Right renal cortex interstitium (tissue), 3 donors: ENCODE data around the gene THSD4. TPM values are rescaled to one million over a fixed set of nuclear protein-coding genes. Genes with fewer than 3 reads are reported as not detected.

Experiments
- DNase-seq, 3 donors: peaks; one replicate each; pipeline ENCODE4 v3.0.0-alpha.2; 2013; ENCODE audit warnings: low read depth in 3 of 3, low spot score in 2 of 3
- polyA plus RNA-seq, 3 donors: library from polyadenylated mRNA; unstranded; fragments of 120-200 nt; gene quantifications; one replicate each; pipeline ENCODE4 v1.2.1, GENCODE V29; 2013; ENCODE audit not compliant: insufficient read length in 3 of 3

Gene THSD4
- polyA plus RNA-seq, 3 donors: 31.9 to 39.4 (median 33.2) TPM

DNA sequence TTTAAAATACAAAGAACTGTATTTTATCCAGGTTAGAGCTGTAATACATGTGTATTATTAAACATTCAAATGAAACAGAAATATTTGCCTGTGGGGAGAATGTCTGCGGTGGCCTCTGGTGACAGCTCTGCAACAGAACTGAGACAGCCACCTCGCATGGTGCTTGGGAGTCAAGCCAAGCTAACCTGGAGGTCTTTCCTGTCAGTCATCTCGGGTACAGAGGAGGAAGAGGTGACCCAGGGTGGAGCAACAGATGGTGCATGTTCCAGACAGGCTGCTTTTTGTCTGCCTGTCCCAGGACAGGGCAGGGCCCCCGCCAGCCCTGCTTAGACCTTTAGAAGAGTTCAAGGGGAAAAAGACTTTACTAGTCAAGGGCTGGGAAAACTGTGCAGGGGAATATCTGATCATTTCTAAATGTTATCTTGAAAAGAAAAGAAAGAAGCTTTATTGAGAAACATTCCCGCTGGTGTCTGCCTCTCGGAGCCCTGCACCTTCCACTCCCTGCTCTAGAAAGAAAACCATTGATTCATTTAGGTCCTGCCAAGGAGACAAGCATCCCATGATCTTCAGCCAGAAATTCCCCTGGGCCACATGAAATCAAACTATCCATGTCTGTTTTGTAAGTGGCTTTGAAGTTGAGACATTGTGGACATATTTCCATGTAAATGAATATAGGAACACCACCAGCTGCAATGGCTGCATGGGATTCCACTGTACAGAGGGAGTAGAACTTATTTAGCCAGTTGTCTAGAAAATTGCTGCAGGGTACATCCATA is 689.6 kb downstream of the THSD4 start:
- no peak for DNase-seq

DNA sequence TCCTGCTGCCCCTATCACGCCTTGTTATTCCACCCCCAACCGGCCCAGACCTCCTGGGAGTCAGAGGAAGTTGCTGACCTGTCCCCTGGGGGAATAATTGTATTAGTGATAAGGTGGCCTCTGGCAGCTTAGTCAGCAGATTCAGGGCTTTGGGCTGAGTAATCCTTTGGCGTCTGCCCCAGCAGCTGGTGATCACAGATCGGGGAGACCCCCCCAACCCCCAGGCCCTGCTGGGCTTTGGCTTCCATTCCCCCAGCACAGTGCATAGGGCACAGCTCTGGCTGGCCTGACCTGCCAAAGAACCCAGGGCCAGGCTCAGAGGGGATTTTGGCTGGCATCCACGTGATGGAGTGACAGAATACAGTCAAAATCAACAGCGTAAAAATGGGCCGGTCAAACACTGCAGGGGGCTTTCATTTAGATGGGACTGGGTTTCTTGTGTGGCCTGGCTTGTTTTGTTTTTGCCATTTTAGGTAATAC is 691.2 kb downstream of the THSD4 start:
- no peak for DNase-seq

DNA sequence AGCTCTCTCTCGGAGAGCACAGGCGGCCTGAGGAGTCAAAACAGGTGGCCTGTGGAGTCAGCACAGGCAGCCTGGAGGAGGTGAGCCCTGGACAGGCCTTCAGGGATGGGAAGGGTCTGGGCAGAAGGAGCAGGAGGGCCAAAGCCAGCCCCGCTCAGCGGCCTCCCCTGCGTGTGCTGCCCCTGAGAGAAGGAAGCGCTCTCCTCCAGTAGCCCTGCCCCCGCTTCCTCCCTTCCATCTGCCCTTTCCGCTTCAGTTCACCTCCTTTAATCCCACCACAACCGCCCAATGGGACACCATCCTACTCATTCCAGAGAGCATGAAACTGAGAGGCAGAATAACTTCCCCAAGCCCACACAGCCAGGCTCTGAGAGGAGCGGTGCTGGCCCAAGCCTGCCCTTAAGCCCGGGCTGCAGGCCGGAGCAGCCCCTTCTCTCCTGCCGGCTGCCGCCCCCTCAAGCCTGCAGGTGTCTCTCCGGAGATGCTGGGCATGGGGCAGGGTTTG is 691.9 kb downstream of the THSD4 start:
- DNase-seq: no peak

DNA sequence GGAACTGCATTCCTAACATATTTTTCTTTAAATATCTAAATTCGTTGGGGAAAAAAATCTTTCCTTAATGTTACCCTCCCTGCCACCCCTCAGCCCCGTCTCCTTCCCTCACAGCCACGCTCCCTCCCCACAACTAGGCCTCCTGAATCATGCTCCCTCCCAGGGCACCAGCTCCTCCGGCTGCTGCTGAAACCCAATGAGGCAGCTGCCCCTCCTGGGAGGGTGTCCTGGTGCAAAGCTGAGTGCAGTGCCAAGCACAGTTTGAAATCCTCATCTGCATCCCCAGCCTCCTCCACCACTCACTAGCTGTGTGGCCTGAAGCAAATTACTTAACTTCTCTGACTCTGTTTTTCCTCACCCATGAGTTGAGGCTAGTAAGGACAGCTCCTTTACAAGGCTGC is 692.4 kb downstream of the THSD4 start:
- no peak for DNase-seq

DNA sequence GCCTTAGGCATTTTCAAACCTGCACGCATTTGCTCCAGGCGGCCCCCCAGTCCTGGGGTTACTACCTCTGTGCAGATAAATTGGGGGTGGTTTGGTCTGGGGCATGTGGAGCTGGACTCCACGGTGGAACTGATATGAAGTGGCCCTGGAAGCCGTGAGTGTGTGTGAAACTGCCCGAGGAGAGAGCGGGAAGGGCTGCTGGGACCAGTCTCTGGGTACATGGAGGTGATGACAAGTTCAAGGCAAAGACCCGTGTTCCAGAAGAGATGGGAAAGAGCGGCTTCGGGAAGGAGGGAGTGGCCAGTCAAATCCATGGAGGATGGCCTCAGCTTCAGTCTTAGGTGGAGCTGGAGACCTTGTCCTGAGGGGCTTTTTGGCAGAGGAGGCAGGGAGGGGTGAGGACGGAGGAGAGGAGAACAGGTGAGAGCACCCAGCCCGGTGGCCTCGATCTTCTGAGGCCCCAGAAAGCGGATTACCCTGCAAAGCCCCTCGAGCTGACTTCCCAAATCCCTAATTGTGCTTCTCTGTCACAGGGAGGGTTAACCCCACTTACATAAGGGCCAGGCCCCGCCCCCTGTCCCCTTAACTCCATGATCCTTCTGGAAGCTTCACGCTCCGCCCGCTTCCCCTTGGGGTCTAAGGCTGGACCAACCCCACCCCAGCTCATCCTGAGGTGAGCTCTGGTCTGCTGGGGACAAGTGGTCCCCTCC is 693.2 kb downstream of the THSD4 start:
- no peak for DNase-seq

DNA sequence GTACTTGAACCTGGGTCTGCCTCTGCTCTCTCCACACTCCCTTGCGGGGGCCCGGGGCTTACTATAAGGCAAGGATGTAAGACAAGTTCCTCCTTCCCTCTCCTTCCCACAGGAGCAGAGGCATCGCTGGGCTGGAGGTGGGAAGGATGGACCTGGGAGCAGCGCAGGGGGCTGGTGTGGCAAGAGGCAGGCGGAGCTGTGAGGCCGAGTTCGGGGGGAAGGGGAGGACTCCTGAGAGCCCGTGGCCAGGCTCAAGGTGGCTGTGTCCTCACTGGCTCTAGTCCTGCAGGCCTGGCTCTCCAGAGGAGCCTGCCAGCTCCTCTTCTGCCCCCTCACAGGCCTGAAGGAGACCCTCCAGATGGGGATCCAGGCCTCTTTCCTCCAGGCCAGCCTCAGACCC is 694.1 kb downstream of the THSD4 start:
- no peak for DNase-seq

DNA sequence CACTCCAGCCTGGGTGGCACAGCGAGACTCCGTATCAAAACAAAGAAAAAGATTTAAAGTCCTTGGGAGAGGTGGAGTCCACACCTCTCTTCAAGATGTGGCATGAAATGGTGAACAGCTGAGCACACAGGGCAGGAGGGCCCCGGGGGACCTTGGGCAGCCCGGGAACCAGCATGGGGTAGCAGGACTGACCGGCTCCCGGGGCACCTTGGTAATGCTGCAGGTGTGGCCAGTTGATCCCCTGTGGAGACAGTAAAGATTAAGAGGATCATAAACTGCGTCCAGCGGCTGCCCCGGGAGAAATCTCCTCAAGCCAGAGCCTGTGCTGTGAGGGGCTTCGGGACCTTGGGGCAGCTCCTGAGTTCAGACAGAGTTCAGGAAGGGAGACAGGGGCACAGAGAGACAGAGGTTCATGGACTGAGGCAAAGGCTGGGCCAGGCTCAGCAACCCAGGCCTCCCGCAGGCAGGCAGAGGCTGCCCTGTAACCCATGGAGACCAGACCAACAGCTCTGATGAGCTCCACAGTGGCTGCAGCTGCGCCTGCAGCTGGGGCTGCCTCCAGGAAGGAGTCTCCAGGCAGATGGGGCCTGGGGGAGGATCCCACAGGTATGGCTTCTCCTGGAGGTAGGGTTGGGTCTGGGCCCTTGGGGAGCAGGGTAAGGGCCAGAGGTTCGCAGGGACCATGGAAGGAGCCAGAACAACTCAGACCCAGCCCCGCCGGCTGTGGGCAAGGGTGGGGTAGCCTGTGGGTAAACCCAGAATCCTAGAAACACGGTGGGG is 695.2 kb downstream of the THSD4 start, which contains the start of gene NR2E3:
Gene NR2E3 (plus strand): TSS at position 299 of the 780 bp plus-strand sequence. CDS start 190 bp downstream, at position 489.
- no peak for DNase-seq

DNA sequence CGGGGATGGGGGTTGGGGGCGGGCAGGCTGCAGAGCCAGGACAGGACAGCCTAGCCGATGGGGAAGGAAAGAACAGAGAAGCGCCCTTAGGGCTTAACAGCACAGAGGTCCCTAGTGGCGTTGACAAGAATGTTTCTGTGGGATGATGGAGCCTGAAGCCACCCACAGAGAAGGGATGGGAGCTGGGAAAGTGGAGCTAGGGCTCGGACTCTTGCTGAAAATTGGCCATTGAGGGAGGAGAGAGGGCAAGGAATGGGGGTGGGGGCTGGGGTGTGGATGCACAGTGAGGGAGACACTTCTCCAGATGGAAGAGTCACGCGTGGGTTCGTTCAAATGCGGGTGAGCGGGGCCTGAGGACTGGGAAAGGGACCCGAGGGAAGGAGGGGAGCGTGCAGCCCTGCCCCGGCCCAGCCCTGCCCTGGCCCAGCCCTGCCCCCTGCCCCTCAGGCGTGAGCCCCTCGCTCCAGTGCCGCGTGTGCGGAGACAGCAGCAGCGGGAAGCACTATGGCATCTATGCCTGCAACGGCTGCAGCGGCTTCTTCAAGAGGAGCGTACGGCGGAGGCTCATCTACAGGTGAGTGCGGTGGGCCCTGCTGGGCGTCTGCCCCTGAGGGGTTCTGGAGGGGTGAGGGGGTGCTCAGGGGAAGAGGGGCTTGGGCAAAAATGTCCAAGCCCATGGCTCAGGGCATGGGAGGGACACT is 695.9 kb downstream of the THSD4 start:
- no peak for DNase-seq

DNA sequence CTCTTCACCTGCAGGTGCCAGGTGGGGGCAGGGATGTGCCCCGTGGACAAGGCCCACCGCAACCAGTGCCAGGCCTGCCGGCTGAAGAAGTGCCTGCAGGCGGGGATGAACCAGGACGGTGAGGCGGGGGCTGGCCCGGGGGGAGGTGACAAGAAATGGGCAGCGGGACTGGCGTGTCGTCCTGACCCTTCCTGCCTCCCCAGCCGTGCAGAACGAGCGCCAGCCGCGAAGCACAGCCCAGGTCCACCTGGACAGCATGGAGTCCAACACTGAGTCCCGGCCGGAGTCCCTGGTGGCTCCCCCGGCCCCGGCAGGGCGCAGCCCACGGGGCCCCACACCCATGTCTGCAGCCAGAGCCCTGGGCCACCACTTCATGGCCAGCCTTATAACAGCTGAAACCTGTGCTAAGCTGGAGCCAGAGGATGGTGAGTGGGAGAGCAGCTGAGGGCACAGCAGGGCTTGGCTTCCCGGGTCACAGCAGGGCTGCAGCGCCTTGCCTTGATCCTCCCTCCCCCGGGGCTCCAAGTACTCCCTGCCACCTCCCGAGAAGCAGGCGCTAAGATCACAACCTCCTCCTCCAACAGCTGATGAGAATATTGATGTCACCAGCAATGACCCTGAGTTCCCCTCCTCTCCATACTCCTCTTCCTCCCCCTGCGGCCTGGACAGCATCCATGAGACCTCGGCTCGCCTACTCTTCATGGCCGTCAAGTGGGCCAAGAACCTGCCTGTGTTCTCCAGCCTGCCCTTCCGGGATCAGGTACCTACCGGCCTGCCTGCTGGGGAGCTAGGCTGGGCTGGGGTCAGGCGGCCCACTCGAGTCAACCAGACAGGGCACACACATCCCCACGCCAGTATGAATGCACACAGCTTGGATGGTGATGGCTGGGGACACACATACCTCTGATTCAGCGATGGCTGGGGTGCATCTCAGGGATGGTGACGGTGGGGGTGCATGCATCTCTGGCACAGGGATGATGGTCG is 696.8 kb downstream of the THSD4 start:
- no peak for DNase-seq

DNA sequence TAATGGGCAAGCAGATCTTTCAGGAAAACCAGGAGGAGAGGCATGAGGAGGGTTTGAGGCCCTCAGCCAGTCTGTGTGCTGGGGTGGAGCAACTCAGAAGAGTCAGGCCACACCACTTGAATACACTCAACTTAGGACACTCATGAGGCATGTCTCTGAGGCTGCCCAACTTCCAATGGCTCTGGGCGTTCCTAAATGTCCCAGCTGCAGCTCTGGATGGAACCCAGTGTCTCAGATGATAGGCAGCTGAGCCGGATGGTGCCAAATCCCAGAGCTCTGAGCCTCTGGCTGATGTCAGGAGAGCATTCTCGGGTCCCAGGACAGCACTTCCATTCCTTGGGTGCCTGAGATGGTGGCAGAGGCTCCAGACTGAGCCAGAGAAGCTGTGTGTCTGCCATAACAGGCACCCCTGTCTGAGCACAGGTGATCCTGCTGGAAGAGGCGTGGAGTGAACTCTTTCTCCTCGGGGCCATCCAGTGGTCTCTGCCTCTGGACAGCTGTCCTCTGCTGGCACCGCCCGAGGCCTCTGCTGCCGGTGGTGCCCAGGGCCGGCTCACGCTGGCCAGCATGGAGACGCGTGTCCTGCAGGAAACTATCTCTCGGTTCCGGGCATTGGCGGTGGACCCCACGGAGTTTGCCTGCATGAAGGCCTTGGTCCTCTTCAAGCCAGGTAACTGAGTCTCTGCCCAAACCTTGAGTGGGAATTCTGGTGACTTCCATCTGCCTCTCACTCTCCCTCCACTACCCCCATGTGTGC is 697.9 kb downstream of the THSD4 start:
- no peak for DNase-seq

DNA sequence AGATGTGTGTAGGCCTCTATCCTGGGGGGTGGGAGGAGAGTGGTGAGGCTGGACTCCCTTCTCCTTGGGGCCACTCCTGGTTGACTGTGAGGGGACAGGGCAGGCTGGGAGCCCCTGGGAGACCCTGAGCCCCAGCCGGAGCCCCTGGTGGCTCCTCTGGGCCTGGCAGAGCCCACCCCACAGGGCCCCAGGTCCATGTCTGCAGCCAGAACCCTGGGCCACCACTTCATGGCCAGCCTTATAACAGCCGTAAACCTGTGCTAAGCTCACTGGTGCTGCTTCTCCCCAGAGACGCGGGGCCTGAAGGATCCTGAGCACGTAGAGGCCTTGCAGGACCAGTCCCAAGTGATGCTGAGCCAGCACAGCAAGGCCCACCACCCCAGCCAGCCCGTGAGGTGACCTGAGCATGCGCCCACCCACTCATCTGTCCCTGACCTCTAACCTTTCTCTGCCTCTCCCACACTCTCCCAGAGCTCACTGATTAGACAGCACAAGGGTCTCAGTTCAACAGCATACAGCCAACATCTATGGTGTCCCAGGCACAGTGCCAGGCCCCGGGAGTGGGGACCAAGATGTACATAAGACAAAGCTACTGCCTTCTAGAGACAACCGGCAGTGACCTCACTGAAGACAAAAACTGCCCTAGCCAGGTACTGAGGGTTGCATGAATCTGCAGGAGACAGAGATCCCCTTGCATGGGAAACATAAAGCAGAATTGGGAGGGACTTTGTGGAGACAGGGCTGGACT is 698.6 kb downstream of the THSD4 start:
- no peak for DNase-seq

DNA sequence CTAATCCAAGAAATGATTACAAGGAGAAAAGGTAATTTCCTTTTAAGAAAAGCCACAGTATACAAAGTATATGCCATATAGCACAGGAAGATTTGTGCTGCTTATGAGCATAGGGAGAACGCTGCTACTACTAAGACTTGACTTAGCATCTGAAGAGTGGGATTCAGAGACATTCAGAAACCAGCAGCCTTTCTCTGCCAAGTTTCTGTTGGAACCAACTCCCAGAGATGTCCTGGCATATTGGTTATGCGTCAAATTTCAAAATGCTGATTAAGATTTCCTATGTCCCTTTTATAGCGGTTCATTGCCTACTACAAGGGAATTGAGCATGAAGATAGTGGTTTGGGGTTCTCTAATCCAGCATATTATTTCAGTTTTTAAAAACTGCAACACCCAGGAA is 700.0 kb downstream of the THSD4 start:
- no peak for DNase-seq

DNA sequence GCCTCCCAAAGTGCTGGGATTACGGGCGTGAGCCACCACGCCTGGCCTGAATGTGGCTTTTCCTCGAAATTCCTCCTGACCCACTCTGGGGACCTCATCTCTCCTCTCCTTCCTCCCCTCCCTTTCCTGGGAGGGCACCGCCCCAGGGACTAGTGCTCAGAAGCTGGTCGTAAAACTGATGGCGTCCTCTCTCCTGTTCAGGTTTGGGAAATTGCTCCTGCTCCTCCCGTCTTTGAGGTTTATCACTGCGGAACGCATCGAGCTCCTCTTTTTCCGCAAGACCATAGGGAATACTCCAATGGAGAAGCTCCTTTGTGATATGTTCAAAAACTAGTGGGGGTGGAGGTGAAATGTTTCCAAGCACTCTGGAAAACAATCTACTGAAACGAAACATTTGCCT is 702.1 kb downstream of the THSD4 start:
- DNase-seq: no peak

DNA sequence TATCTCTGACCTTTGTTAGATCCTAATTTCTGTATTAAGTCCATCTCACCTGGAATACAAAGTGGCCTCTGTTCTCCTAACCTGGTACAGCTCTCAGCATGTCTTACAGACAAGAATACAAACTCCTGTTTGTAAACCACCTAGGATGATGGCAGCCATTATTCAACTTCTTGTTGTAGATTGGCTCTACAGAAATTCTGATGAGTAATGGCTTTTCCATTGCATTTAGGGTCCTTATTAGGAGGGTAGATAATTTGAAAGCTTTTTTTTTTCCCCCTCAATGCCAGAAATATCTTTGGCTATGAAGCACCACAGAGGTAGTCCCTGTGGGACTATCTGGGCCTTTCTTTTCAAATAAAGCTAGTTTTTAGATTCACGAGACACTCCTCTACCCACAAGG is 704.9 kb downstream of the THSD4 start:
- no peak for DNase-seq

DNA sequence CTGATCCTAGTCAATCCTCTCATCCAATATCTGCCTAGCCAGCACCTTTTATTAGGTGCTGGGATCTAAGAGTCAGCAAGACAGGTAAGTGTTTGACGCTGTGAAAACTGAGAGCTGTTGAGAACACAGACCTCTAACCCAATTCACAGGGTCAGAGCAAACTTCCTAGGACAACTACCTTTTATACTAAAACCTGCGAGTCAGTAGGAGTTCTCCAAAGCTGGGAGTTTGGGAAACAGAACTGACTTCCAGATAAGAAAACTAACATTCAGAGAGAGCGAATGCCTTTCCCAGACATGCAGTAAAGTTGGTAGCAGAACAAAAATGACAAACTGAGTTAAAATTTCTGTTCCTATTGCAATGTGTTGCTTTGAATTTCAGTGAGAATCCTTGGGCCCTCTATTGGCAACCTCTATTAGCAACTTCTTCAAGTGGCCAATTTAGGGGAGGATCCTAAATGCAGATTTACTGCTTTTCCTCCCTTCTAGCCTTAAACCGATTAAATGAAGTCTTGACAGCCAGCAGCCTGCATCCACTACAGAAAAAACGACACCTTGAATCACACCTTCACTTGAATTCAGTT is 706.4 kb downstream of the THSD4 start:
- no peak for DNase-seq

DNA sequence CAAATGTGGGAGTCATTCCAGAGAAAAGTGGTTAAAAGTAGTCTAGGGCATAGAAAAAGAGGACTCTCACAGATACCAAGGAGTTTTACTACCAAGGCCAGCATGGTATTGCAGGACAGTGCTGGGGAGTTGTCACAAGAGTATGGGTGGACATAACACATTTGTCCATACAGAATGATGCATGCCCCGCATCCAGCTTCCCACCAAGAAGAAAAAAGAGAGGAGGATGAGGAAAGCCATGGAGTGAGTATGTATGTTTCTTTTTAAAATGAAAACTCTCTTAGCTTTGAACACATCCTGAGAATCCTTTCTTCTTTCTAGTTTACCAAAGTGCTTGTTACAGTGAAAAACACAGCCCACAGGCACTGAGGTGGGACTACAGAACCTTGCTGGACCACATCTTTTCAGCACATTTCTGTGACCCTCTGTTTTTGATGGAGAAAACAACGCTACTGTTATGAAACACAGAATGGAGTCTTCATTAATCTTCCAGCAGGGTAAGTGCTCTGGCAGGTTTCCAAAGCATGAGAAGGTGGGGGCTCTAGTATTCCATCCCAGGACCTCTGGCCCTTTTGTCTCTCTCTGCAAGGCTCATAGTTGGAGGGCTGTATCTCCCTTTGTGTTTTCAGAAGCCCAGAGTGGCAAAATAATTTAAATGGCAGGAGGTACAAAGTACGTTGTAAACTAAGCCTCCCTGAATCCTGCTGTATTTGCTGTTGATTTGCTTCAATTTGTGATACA is 707.8 kb downstream of the THSD4 start:
- DNase-seq: no peak

DNA sequence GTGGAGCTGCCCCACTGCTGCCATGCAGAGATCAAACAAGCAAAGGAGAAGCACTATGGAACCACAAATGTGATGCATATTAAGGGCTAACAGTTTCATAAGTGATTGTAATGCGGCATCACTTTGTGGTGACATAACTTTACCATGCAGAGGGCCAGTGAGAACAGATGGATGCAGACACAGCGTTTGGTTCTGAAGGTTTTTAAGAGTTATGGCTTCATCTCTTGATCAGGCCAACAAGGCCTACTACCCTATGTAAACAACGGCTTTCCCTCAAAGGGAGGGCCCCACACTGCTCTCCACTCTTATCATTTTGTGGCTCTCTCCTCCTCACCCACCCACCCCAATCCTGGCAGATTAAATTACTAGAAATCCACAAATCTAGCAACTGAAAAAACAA is 708.5 kb downstream of the THSD4 start:
- no peak for DNase-seq
